DMS114 treated with DMSO at 0.1 percent for 48 hours (cell line): ENCODE measurements around the gene SLC14A1.
"Not testable (repeated sequence)": the region's sequence is repeated elsewhere in the genome, so short reads cannot be mapped to it uniquely, and the experiment has no call there.

Experiments
- DNase-seq: peaks from one replicate; lab custom pipeline; 2025; ENCODE audit not compliant: unreplicated experiment; lab: John Stamatoyannopoulos, UW

Gene SLC14A1

DNA sequence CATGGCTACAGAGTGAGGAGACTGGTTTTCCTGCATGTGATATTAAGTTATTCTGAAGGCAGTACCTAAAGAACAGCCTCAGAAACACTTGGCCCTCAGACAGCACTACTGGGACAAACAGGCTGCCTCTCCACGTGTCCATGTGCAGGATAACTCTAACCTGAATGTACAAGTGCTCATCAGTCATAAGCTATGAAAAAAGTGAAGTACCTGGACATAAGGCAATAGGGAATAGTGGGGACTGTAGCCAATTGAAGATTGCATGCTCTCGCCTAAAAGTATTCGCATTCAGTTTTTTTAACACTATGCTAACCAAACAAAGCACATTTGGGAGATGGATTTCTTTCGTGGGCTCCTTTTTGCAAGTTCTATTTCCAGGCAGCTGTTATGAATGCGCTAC, 33.0 kb downstream of the SLC14A1 start:
- DNase-seq: no peak

DNA sequence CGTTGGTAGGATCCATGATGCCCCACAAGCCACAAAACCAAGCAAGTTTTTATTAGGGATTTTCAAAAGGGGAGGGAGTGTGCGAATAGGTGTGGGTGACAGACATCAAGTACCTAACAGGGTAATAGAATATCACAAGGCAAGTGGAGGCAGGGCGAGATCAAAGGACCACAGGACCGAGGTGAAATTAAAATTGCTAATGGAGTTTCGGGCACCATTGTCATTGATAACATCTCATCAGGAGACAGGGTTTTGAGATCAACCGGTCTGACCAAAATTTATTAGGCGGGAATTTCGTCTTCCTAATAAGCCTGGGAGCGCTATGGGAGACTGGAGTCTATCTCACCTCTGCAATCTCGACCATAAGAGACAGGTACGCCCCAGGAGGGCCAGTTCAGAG, 33.7 kb downstream of the SLC14A1 start:
- not testable (repeated sequence) for DNase-seq

DNA sequence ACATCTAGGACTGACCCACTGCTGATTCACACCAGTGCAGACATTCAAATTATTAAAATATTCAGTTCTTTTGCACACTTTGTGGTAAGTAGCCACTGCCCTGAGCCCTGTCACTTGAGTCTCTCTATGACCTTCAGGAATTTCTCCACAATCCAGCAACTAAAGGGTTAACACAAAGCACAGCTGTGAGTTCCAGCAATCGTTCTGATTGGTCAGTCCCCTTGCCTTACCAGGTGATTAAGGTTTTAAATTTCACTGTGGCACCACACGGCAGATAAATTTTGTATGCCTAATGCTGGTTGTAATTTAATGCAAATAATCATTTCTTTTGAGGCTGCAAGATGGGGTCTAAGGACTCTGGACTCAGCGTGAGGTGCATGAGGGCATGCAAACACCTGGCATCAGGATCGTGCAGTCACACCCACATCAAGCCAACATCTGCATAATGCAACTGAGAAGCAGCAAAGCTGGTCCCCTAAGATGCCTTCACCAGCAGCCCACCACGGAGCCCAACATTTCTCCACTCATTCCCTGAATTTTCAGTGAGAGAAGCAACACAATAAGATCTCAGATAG, 36.6 kb downstream of the SLC14A1 start:
- DNase-seq: no peak

DNA sequence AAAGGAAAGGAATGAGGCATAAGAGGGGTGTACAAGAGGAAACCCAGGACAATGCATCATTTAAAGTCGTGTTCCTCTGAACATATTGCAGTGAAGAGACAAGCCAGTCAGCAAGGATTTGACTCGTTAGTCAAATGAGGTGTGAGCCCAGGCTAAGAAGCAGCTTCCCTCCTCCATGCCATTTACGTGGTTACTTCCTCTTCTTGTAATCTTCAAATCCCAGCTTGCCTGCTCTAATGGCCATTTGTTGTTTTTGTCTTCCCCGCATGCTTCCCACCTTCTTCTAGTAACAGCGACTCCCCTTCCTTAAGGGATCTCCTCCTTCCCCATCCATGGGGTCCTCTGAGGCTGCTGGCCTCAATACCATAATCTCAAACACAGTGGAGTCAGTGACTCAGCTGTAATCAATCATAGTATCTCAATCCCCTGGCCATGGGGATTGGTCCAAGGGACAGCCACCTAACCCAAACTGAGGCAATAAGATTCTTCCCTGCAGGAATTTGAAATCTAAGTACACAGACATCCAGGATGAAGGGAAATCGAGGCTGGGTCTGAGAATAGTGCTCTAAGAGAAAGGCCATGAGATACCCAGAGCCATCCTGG, 37.6 kb downstream of the SLC14A1 start:
- DNase-seq: no peak

DNA sequence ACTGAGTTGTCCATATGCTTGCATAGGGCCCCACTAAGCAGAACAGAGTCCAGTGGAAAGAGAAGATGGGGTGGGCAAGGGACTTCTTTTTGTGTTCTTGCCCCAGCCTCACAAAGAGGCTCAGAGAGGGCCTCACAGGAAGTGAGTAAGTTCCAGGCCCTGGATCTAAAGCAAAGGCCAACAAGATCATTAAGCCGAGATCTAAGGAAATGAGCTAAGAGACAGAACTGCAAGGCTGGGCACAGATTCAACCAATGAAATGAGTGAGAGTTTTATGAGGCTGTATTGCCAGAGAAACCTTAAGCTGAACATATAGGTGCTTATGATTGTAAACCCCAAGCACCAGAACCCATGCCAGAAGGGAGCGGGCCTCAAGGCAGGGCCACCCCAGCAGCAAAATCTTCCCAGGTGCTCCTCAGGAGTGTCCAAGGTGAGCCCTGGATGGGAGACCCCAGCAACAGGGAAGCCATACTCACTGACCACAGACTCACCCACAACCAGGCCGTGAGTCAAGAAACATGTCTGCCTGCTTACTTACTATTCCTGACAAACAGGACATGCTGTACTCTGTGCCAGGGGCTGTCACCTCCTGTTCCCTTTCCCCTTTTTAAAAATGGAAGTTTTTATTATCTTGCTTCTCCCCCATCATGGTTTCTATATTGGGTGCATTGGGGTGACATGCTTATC, 40.2 kb downstream of the SLC14A1 start:
- DNase-seq: no peak

DNA sequence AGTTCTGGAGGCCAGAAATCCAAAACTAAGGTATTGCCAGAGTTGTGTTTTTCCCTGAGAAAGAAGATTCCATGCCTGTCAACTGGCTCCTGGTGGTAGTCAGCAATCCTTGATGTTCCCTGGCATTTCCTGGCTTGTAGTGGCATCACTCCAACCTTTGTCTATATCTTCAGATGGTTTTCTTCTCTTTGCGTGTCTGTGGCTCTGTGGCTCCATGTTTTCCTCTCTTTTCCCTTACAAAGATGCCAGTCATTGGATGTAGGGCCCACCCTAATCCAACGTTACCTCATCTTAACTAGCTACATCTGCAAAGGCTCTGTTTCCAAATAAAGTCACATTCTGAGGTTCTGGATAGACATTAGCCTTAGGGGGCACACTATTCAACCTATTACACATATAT, 41.8 kb downstream of the SLC14A1 start:
- DNase-seq: no peak

DNA sequence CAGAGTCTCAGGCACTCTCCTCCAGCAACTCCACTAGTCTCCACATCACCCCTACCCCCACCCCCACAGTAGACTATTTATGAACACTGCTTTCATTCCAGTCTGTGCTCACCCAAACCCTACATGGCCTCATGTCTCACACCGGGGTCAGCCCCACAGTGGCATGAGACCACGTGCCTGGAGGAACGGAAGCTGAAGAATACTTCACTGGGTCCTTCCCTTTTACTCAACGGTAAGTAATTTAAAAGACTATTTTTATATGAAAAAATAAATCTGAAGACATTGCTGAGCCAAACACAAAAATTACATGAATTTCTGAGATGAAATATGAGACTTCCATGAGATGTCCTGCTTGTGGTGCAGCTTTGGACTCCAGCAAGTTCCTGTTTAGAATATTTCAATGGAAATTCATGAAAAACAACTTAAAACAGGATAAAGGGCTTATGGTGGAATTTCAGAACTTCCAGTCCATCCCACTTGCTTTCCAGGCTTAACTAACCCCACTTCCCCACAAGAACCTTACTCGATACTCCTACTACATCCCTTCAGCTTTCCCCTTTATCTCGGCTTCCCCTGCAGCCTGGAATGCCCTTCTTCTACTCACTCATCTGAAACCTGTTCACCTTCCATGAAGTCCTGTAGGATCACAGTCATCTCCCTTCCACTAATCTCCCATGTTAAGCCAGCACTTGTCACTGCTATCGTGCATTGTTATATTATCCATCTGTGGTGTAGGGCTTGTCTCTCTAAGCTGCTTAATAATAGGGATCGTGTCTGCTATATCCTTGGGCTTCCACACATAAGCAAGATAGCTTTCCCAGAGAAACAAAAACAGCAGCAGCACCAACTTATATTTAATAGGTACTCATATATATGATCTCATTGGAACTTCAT, 47.9 kb downstream of the SLC14A1 start:
- no peak for DNase-seq

DNA sequence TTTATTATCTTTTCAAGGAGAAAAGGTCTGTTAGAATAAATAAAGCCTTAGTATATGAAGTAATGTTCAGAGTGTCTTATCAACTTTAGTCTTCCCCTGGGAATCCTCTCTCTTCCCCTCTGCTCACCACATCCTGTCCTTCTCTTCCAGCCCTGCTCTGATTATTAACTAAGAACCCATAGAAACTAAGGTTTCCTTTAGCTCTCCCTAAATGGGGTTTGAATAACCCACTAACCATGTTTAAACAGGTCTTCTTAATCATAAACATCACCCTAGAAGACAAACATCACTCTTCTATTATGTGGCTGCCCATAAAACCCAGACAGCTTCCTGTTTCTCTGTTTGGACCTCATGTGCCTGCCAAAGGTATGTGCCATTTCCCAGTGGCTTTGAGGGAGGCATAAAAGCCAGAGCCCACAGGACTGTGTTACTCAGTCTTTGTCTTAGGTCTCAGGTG, 50.1 kb downstream of the SLC14A1 start:
- no peak for DNase-seq

DNA sequence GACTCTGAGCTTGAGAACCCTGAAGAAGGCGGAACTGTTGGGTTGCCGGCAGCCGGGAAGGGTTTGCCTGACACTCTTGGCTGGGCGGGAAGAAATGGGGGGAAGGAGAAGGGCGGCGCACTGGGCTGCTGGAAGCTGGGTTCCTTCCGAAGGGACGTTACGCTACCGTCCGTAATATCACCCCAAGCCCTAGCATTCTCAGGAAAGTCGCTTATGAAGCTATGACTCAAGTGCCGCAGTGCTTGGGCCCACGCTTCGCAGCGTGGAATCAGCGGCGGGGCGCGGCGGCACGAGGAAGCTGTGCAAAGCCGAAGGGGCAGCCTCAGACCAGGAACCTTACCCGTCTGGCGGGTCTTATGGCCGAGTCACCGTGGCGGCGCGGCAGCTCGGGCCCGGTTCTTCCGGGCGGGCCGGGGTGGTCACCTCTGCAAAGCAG, 51.3 kb downstream of the SLC14A1 start:
- no peak for DNase-seq

DNA sequence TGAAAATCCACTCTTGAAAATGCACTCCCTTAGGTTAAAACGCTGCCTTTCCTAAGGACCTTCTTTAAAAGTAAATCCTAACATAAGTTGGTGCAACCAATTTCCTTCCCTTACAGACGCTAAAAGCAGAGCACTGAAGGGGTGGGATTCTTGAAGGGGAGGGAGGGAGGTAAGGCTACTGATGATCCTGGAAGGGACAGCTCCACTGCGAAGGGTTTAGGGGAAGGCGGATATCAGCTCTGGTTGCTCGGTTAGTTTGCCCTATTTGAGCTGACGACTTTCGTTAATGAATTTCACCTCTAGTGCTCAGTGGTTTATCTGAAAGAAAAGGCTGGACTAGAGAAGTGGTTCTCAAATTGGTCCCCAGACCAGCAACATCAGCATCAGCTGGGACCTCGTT, 51.8 kb downstream of the SLC14A1 start:
- no peak for DNase-seq

DNA sequence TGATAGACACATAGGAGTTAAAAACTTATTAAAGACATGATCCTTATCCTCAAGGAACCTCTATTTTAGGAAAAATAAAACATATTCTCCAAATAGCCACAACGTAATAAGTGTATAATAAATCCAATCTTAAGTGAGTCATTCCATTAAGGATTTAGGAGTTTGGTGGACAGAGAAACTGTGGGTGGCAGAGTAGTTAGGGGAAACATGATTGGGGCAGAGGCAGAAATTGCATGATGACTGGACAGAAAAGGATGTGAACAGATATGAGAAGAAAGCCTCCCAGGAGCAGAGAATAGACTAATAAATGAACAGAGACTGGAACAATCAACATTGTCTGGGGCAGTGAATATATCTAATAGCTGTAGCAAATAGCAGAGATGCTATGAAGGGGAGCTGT, 53.4 kb downstream of the SLC14A1 start:
- DNase-seq: no peak

DNA sequence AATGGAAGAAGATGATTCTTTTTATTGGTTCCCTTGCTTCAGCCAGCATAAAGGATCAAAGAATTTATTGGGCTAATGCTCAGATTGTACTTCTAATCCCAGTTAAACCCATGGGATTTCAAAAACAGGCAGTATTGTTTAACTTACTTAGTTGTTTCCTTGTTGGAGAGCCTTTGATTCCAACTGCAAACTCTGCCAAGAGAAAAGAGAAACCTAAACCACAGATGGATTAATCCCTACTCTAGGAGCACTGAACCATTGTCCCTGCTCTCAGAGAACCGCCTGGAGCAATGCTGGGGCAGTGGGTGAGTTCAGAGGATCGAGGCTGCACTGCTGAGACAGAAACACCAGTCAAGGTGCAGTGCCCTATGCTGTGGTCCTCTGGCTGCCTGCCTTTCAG, 56.6 kb downstream of the SLC14A1 start:
- no peak for DNase-seq

DNA sequence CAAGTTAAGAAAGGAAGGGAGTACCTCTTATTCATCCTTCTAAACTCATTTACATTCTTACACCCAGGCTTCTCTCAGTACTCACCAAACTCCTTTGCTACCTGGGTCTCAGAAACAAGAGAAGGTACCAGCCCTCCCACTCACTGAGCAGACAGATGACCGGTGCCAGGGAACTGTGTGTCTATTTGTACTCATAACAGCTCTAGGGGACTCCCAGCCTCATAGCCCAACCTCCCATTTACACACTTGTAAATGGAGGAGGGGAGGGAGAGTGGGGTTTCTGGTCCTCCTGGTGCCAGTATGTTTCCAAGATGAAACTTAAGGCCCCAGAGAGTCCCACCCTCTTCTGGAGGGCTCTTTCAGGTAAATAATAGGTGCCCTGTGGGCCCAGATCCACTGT, 58.7 kb downstream of the SLC14A1 start:
- no peak for DNase-seq

DNA sequence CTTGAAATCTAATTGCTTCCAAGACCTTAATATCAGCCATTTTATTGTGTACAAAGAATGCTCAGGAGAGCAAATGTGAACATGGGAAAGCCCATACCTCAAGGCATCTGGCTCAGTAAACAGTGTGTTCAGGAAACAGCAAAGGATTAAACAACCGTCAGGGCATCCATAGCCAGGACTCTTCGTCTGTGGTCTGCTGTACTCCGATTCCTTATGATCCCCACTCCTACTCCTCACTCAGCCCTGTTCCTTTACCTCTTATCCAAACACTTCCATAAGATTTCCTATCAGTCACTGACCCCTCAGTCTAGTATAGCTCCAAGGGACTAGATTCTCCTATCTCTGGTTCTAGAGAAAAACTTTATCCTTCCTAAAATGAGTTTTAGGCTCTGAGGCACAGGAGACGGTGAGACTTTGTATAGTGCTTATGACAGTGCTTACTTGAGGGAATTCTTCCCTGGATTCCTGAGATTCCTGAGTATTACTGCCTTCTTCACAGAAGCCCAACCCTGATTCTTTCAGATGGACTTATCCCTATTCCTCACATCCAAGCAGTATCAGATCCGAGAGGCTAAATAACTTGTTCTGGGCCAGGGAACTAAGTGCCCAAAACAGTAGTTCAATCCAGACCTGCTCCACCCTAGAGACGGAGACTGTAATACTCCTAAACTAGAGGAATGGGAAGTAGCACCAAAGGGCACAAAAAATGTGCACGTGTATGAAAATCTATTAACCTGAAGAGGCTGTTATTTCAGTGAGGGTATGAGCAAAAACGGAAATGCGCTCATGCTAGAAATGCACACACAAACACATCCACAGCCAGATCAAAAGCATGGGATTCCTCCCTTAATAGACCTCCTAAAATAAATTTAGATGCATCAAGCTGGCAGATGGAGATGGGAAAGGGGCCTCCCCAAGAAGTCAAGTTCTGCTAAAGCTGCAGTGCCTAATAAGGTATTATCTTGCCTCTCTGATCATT, 59.4 kb downstream of the SLC14A1 start:
- DNase-seq: no peak

DNA sequence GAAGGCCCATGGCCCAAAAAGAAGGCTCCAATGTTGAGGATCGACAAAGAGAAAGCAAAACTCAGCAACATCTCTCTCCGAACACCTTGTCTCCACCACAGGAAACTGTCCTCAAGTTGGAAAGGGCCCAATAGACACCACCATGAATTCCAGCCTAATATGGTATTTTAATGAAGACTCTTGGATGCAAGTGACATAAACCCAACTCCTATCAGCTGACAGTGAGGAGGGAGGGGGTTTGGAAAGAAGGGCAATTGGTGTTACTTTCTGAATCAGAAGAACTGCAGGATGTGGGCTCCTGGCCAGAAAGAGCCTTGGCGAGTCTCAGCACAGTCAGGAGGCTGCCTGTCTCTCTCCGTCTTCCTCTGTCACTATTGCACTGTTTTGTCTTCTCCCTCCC, 61.2 kb downstream of the SLC14A1 start:
- no peak for DNase-seq

DNA sequence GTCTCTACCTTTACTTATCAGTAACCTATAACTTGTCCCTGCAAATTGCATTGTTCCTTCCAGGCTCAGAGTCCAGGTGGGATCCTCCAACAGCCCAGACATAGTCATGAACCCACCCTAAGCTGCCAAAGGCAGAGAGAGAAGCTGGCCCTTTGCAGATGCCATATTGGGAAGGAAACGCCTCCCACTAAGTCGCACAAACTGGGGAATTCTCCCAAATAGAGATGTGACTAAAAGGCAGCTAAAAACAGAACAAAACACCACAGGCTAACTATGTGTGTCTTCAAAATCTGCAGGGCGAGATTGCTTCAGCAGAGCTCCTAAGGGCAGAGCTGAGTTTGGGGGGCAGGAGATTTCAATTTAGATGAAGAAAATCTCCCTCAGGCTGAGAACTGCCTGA, 63.0 kb downstream of the SLC14A1 start:
- no peak for DNase-seq

DNA sequence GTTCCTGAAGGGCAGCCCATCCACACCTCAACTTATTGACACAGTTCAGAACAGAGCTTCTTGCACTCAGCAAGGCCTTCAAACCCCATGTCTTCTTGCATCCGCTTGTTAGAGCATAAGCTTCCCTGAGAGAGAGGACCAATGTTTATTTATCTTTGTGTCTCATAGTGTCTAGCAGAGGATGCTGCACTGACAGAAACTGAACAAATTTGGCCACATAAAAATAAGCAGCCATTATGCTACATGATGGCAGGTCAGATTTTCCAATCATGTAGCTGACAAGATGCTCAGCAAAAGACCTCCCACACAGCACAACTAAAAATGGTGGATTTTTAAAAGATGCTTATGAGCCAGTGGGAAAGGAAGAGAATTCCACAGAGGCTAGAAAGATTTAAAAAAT, 63.4 kb downstream of the SLC14A1 start:
- DNase-seq: no peak

DNA sequence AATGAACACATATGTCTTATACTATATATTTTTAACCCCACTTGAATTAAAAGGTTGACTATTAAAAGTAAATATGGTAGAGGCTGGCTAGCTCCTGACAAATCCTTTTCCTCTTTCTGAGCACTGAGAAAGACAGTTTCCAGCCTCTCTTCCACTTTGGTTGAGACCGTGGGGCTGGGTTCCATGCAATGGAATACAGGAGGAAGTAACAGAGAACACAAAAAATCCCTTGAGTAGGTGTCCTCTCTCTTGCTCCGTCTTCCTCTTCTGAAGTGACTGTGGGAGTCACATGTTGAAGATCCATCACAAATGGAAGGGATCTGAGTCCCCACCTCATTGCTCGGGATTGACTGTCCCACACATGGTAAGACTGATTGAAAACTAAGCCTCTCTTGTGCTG, 64.9 kb downstream of the SLC14A1 start:
- DNase-seq: no peak

DNA sequence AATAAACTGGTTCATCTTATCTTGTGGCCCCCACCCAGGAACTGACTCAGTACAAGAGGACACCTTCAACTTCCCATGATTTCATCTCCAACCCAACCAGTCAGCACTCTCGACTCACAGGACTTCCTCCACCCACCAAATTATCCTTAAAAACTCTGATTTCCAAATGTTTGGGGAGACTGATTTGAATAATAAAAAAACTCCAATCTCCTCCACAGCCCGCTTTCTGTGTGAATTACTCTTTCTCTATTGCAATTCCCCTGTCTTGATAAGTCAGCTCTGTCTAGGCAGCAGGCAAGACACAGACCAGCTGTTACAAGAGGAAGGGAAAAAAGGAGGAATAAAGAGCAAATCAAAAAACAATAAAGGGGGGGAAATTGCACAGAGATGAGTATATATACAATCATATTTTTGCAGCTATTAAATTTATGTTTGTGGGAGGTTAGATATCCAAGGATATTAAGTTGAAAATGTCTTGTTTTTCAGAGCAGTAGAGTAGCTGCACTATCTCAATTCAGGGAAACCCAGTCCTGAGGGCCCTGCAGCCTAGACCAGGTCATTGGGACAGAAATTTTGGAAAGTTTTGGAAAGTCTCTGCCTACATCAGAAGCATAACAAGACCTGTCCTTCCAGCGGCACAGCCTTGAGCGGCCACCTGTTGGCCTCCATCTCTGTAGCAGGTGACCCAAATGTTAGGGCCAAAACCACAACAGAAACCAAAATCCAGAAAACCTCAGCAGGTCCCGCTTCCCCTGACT, 68.7 kb downstream of the SLC14A1 start:
- DNase-seq: no peak
